Esophagus squamous epithelium (tissue), 5 donors: ENCODE measurements around the gene POLR1G. TPM values are rescaled to one million over a fixed set of nuclear protein-coding genes. Genes with fewer than 3 reads are reported as not detected.
A peak's percentile ranks its signal among the peaks of the same experiment; 100 is the strongest.

Experiments used
- DNase-seq: peaks from one replicate; lab custom pipeline; 2025; lab: John Stamatoyannopoulos, UW
- H3K27ac ChIP-seq, 4 donors: fragments of 200-600 bp; sonication (generic); one replicate each; pipeline ENCODE4 v1.5.1; 2016 to 2019; ENCODE audit warnings: mild to moderate bottlenecking in 1 of 4
- H3K27me3 ChIP-seq, 4 donors: fragments of 200-600 bp; sonication (generic); 1 replicate in 3 of 4; 2 replicates in 1 of 4; pipeline versions ENCODE4 v1.5.1 to v1.6.0; 2017 to 2021; ENCODE audit warnings: antibody characterized with exemption in 1 of 4
- H3K36me3 ChIP-seq, 3 donors: fragments of 200-600 bp; sonication (generic); one replicate each; pipeline ENCODE4 v1.5.1; 2016 to 2019
- H3K4me1 ChIP-seq, 3 donors: fragments of 200-600 bp; sonication (generic); one replicate each; pipeline ENCODE4 v1.5.1; 2017 to 2019
- H3K4me3 ChIP-seq, 4 donors: fragments of 200-600 bp; sonication (generic); 1 replicate in 3 of 4; 2 replicates in 1 of 4; pipeline ENCODE4 v1.5.1; 2016 to 2019; ENCODE audit warnings: mild to moderate bottlenecking in 2 of 4, moderate library complexity in 1 of 4
- H3K9me3 ChIP-seq, 3 donors: fragments of 200-600 bp; sonication (generic); one replicate each; pipeline ENCODE4 v1.5.1; 2016 to 2019
- CTCF ChIP-seq, 6 experiments: fragments of 450-650 bp in 4 of 6; fragments of 200-600 bp in 2 of 6; sonication (generic) in 2 of 6; IDR thresholded peaks; one replicate each; pipeline ENCODE4 v1.5.1; 2016 to 2019; ENCODE audit warnings: antibody characterized with exemption in 6 of 6, mild to moderate bottlenecking in 4 of 6, moderate library complexity in 4 of 6
- POLR2A ChIP-seq, 4 donors: fragments of 450-650 bp; IDR thresholded peaks; one replicate each; pipeline ENCODE4 v1.6.1; 2017; ENCODE audit warnings: antibody characterized with exemption in 4 of 4, mild to moderate bottlenecking in 4 of 4, moderate library complexity in 3 of 4
- WGBS, 2 donors: methylation state at CpG; one replicate each; pipeline ENCODE4 v1.1.5; 2018; 5-methylcytosine and 5-hydroxymethylcytosine counted together
- intact Hi-C: fragments of 100-400 bp; cut with DNase I; formaldehyde crosslinking; loops from one replicate; pipeline ENCODE4 v1.15.0; 2022
- total RNA-seq, 4 donors: library from RNA; depleted of rRNA; stranded (reverse); fragments of >200 nt; gene quantifications; one replicate each; pipeline ENCODE4 v1.1.0, GENCODE V29; 2016
- donor health status: DM: yes; HTN: yes; CAD: no.

POLR1G gene
- total RNA-seq, 4 donors from 2014 or later = 7.3 to 12.4 (median 9.8) TPM

DNA sequence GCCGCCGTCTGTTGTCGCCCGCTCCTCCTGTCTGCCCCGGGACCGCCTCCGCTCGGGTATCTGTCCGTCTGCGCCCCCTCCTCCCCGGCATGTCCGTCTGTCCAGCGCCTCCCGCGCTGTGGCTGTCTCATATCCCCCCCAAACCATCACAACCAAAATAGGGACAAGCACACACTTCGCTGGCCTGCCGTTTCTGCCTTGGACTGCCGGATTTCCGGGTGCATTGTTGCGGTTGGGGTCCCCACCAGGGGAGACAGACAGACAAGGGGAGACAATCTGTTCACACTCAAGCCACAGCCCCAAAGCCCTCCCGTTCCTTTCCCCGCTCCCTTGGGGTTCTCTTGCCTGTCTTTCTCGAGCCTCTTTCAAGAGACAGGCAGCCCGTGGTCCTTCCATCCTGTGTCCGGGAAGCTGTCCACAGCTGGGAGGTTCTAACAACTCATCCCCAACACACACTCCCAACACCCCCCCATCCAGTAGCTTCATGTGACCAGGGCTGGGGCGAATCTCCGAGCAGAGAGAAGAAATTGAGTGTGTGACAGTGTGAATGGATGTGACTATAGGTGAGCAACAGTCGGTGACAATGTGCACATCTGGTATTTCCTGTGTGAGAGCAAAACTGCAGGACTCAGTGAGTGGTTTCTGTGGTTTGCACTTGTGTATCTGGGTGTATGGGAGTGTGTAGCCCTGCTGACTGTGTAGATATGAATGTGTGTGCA, 44.8 kb downstream of the POLR1G start:
- H3K27ac ChIP-seq = peak overlapping the region; percentile 88 to 98 (median 94)
- TF ChIP-seq POLR2A (IDR thresholded peaks at IDR 0.05) = no peak
- TF ChIP-seq CTCF (IDR thresholded peaks at IDR 0.05) = no peak
- H3K9me3 ChIP-seq = no peaks in the 10 kb centered on the region
- 1 to 5% methylated on average over 13 to 15 of the region's 28 CpGs for WGBS, 2 donors
- no peaks in the 10 kb centered on the region for H3K27me3 ChIP-seq
- H3K36me3 ChIP-seq = no peaks in the 10 kb centered on the region
- intact Hi-C loops = no loop called here
- no peak for DNase-seq
- peaks cover 38 to 87% (median 59%) of the 10 kb centered on the region in 3 donors for H3K4me1 ChIP-seq
- H3K4me3 ChIP-seq = peak overlapping the region; percentile 43 to 84 (median 62)

DNA sequence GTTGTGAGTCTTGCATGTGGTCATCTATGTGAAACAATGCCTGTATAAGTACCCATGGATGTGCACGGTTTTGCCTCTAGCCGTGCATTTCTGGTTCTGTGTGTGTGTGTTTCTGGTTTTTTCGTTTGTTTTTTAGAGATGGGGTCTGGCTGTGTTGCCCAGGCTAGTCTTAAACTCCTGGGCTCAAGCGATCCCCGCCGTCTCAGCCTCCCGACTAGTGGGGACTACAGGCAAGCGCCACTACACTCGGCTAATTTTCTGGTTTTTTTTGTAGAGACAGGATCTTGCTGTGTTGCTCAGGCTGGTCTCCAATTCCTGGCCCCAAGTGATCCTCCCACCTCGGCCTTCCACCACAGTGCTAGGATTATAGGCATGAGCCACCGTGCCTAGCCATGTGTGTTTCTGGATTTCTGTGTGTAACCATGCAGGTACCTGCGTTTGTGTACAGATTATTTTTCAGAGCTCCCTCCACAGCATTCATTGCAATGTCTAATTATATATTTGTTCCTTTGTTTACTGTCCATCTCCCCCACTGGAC, 45.5 kb downstream of the POLR1G start:
- no peak overlapping the region for H3K4me3 ChIP-seq
- H3K36me3 ChIP-seq = no peaks in the 10 kb centered on the region
- peaks cover 34 to 83% (median 56%) of the 10 kb centered on the region in 3 donors for H3K4me1 ChIP-seq
- no peak for DNase-seq
- no peaks in the 10 kb centered on the region for H3K9me3 ChIP-seq
- no peaks in the 10 kb centered on the region for H3K27me3 ChIP-seq
- intact Hi-C loops = no loop called here
- no peak for TF ChIP-seq POLR2A (IDR thresholded peaks at IDR 0.05)
- TF ChIP-seq CTCF (IDR thresholded peaks at IDR 0.05) = no peak
- 68 to 78% methylated on average over 11 to 12 of the region's 12 CpGs for WGBS, 2 donors
- H3K27ac ChIP-seq = peak overlapping the region; percentile 88 to 98 (median 94)

GRCh38 chr19:45455707-45456499, 49.5 kb downstream of the POLR1G start:
- no peak for DNase-seq
- Histone ChIP-seq H3K4me3 (peak overlapping the region in 3 of 4 donors; percentile 19 to 52 (median 21)), H3K4me1 (peaks cover 23 to 48% (median 27%) of the 10 kb centered on the region in 3 donors), H3K27me3 (no peaks in the 10 kb centered on the region), H3K36me3 (no peaks in the 10 kb centered on the region), H3K9me3 (no peaks in the 10 kb centered on the region), H3K27ac (peak overlapping the region; percentile 75 to 87 (median 86))
- peak in 2 of 4 donors; percentile 6 to 34 for TF ChIP-seq POLR2A (IDR thresholded peaks at IDR 0.05)
- TF ChIP-seq CTCF (IDR thresholded peaks at IDR 0.05) = peak in 1 of 6 experiments; percentile 26
- WGBS, 2 donors = 7 to 10% methylated on average over 8 to 21 of the region's 27 CpGs
- intact Hi-C loops = no loop called here

GRCh38 chr19:45456500-45456815, 50.0 kb downstream of the POLR1G start:
- H3K4me3 ChIP-seq = no peak overlapping the region
- no peaks in the 10 kb centered on the region for H3K36me3 ChIP-seq
- H3K4me1 ChIP-seq = peaks cover 18 to 42% (median 22%) of the 10 kb centered on the region in 3 donors
- peak overlapping the region; percentile 75 to 87 (median 86) for H3K27ac ChIP-seq
- DNase-seq = no peak
- TF ChIP-seq CTCF (IDR thresholded peaks at IDR 0.05) (no peak), POLR2A (IDR thresholded peaks at IDR 0.05) (no peak)
- WGBS, 2 donors = 40 to 50% methylated on average over 2 of the region's 2 CpGs
- no peaks in the 10 kb centered on the region for H3K9me3 ChIP-seq
- intact Hi-C loops = no loop called here
- no peaks in the 10 kb centered on the region for H3K27me3 ChIP-seq

- no peak for TF ChIP-seq CTCF (IDR thresholded peaks at IDR 0.05)
- TF ChIP-seq POLR2A (IDR thresholded peaks at IDR 0.05) = no peak
- Histone ChIP-seq H3K4me3 (no peak overlapping the region), H3K27ac (no peak overlapping the region), H3K9me3 (no peaks in the 10 kb centered on the region), H3K4me1 (peaks cover 15 to 34% (median 20%) of the 10 kb centered on the region in 3 donors), H3K27me3 (no peaks in the 10 kb centered on the region), H3K36me3 (no peaks in the 10 kb centered on the region)
- no peak for DNase-seq
- intact Hi-C loops = no loop called here
Observed at GRCh38 chr19:45457776-45458175, 51.3 kb downstream of the POLR1G start.
